Transverse colon (tissue), 4 donors: ENCODE results near the gene RSF1. TPM values are rescaled to one million over a fixed set of nuclear protein-coding genes. Genes with fewer than 3 reads are reported as not detected.
A peak's percentile ranks its signal among the peaks of the same experiment; 100 is the strongest.

Experiments used
- DNase-seq: peaks from one replicate; pipeline ENCODE4 v3.0.0-alpha.2; 2019
- H3K27ac ChIP-seq, 4 donors: fragments of 200-600 bp; sonication (generic); 2 replicates each; pipeline ENCODE4 v1.5.1; 2016 to 2018; ENCODE audit warnings: inconsistent platforms in 4 of 4
- H3K27me3 ChIP-seq: fragments of 200-600 bp; sonication (generic); 2 replicates; pipeline ENCODE4 v1.5.1; 2017; ENCODE audit warnings: inconsistent platforms
- H3K36me3 ChIP-seq, 4 donors: fragments of 200-600 bp; sonication (generic); 2 replicates each; pipeline ENCODE4 v1.5.1; 2017 to 2019; ENCODE audit warnings: inconsistent platforms in 4 of 4
- H3K4me1 ChIP-seq, 4 donors: fragments of 200-600 bp; sonication (generic); 2 replicates each; pipeline ENCODE4 v1.5.1; 2017 to 2020; ENCODE audit warnings: inconsistent platforms in 4 of 4
- H3K4me3 ChIP-seq, 4 donors: fragments of 200-600 bp; sonication (generic); 1 replicate in 1 of 4; 2 replicates in 3 of 4; pipeline versions ENCODE4 v1.5.1 to v1.6.1; 2017 to 2019; ENCODE audit warnings: inconsistent platforms in 4 of 4
- H3K9me3 ChIP-seq, 2 donors: fragments of 200-600 bp; sonication (generic); 2 replicates each; pipeline ENCODE4 v1.5.1; 2017 to 2019; ENCODE audit warnings: inconsistent platforms in 2 of 2
- EP300 ChIP-seq: sonication (generic); formaldehyde crosslinking; IDR thresholded peaks from one replicate; pipeline ENCODE4 v1.6.1; 2017; ENCODE audit warnings: antibody characterized with exemption, low read depth
- POLR2A ChIP-seq: fragments of 450-650 bp; IDR thresholded peaks from one replicate; pipeline ENCODE4 v1.6.1; 2016; ENCODE audit warnings: antibody characterized with exemption, mild to moderate bottlenecking, moderate library complexity
- POLR2AphosphoS5 ChIP-seq, 3 donors: sonication (generic); formaldehyde crosslinking; IDR thresholded peaks; one replicate each; pipeline ENCODE4 v1.6.1; 2016; ENCODE audit warnings: antibody characterized with exemption in 3 of 3
- WGBS, 2 donors: methylation state at CpG; one replicate each; pipeline ENCODE4 v1.1.5; 2018; ENCODE audit warnings: low coverage in 1 of 2; 5-methylcytosine and 5-hydroxymethylcytosine counted together
- in situ Hi-C, 4 donors: fragments of 200-750 bp; cut with MboI; loops; one replicate each; pipeline versions ENCODE4 v1.15.0 to v1.15.1; 2017; ENCODE audit warnings: low sequenced_read_pairs in 3 of 4, low pct_ligation_motif_present in 1 of 4, low pct_unique_long_range_greater_than_20kb in 1 of 4
- intact Hi-C: fragments of 100-400 bp; cut with DNase I; formaldehyde crosslinking; loops from one replicate; pipeline ENCODE4 v1.15.1; 2023; ENCODE audit warnings: low total_unique reads
- total RNA-seq, 4 donors: library from RNA; depleted of rRNA; stranded (reverse); fragments of >200 nt; gene quantifications; one replicate each; pipeline ENCODE4 v1.1.0, GENCODE V29; 2016
- TF ChIP-seq, protein P1 (sequence below), 5 experiments: fragments of 200-600 bp in 3 of 5; fragments of 450-650 bp in 2 of 5; sonication (generic) in 3 of 5; IDR thresholded peaks; 1 replicate in 2 of 5; 2 replicates in 3 of 5; pipeline ENCODE4 v1.5.1; 2016 to 2017; ENCODE audit warnings: antibody characterized with exemption in 5 of 5, inconsistent platforms in 3 of 5, mild to moderate bottlenecking in 2 of 5, moderate library complexity in 1 of 5

The RSF1 gene
- total RNA-seq, 4 donors from 2014 or later, result 45.6 to 72.8 (median 58.1) TPM

GRCh38 chr11:77728203-77728786 lies 92.2 kb downstream of the RSF1 start:
- 70 to 78% methylated on average over 5 of the region's 5 CpGs for WGBS, 2 donors
- no peak for TF ChIP-seq EP300
- no peak for TF ChIP-seq POLR2A
- TF ChIP-seq POLR2AphosphoS5 (IDR thresholded peaks at IDR 0.05), result no peak
- TF ChIP-seq, protein P1, sequence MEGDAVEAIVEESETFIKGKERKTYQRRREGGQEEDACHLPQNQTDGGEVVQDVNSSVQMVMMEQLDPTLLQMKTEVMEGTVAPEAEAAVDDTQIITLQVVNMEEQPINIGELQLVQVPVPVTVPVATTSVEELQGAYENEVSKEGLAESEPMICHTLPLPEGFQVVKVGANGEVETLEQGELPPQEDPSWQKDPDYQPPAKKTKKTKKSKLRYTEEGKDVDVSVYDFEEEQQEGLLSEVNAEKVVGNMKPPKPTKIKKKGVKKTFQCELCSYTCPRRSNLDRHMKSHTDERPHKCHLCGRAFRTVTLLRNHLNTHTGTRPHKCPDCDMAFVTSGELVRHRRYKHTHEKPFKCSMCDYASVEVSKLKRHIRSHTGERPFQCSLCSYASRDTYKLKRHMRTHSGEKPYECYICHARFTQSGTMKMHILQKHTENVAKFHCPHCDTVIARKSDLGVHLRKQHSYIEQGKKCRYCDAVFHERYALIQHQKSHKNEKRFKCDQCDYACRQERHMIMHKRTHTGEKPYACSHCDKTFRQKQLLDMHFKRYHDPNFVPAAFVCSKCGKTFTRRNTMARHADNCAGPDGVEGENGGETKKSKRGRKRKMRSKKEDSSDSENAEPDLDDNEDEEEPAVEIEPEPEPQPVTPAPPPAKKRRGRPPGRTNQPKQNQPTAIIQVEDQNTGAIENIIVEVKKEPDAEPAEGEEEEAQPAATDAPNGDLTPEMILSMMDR (IDR thresholded peaks at IDR 0.05), result no peak
- Histone ChIP-seq H3K27ac (no peak overlapping the region), H3K4me1 (peaks cover 0 to 9% (median 0%) of the 10 kb centered on the region in 4 donors), H3K9me3 (peaks cover 12 to 13% of the 10 kb centered on the region in 2 donors), H3K27me3 (no peaks in the 10 kb centered on the region), H3K4me3 (no peak overlapping the region), H3K36me3 (peaks cover 0 to 27% (median 7%) of the 10 kb centered on the region in 4 donors)
- intact Hi-C loops (no loop called here), in situ Hi-C loops (no loop called here)
- DNase-seq, result peak; percentile 68

DNA sequence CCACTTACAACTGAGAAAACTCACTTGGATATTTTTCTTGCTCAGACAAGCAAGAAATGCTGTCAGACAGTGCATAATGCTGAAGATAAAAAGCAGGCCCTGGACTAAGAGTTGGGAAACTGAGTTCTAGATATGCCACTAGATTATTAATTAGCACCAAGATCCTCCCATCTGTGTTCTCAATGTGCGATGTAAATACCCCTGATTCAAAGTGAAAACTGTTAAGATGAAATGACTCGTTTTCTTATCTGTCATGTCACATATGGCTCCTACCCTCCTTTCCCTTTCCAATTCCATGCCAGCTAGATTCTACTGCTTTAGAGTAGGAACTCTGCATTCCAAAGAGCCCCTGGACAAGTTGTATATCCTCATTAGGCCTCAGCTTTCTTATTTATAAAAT lies 94.0 kb downstream of the RSF1 start:
- Histone ChIP-seq H3K27ac (no peak overlapping the region), H3K4me1 (peaks cover 0 to 9% (median 0%) of the 10 kb centered on the region in 4 donors), H3K36me3 (peaks cover 0 to 17% (median 7%) of the 10 kb centered on the region in 4 donors), H3K4me3 (no peak overlapping the region), H3K9me3 (peaks cover 12% of the 10 kb centered on the region in 2 donors), H3K27me3 (no peaks in the 10 kb centered on the region)
- intact Hi-C loops, result no loop called here
- DNase-seq, result no peak
- 57 to 77% methylated on average over 1 to 2 of the region's 2 CpGs for WGBS, 2 donors
- TF ChIP-seq, protein P1 (IDR thresholded peaks at IDR 0.05), result no peak
- in situ Hi-C loops, result no loop called here

DNA sequence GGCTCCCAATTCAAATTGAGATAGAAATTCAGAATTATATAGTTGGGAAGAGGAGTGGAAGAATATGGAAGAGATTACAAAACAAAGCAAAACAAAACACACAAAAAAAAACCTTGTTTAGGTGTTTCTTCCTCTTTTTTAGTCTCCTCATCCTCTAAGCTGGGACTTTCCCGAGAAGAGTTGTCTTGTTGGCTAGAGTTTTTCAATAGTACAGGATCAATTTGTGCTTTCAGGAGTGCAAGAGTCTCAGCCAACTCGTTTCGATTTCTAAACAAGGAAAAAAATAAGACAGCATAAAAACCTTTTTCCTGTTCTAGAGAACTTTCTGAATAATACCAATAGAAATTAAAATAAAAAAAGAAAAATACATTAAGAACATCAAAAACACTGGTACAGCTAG lies 95.1 kb downstream of the RSF1 start:
- no peak for DNase-seq
- Histone ChIP-seq H3K4me1 (peaks cover 0 to 9% (median 0%) of the 10 kb centered on the region in 4 donors), H3K36me3 (peaks cover 0 to 17% (median 5%) of the 10 kb centered on the region in 4 donors), H3K27me3 (no peaks in the 10 kb centered on the region), H3K27ac (no peak overlapping the region), H3K4me3 (no peak overlapping the region), H3K9me3 (peaks cover under 1 to 1% of the 10 kb centered on the region in 2 donors)
- intact Hi-C loops (no loop called here), in situ Hi-C loops (no loop called here)
- TF ChIP-seq, protein P1 (IDR thresholded peaks at IDR 0.05), result no peak
- TF ChIP-seq EP300 (no peak), POLR2A (no peak), POLR2AphosphoS5 (IDR thresholded peaks at IDR 0.05) (no peak)
- WGBS, 2 donors, result 63 to 72% methylated on average over 3 of the region's 3 CpGs

DNA sequence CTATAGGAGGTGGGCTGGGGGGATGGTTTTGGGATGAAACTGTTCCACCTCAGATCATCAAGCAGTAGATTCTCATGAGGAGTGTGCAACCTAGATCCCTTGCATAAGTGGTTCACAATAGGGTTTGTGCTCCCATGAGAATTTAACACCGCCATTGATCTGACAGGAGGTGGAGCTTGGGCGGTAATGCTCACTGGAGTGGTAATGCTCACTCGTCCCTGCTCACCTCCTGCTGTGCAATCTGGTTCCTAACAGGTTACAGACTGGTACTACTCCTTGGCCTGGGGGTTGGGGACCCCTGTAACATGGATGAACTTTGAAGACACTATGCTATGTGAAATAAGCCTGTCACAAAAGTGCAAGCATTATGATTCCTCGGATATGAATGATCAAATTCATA lies 95.9 kb downstream of the RSF1 start:
- H3K4me3 ChIP-seq, result no peak overlapping the region
- peaks cover 0 to 9% (median 0%) of the 10 kb centered on the region in 4 donors for H3K4me1 ChIP-seq
- H3K9me3 ChIP-seq, result no peaks in the 10 kb centered on the region
- H3K27ac ChIP-seq, result no peak overlapping the region
- H3K27me3 ChIP-seq, result no peaks in the 10 kb centered on the region
- DNase-seq, result no peak
- H3K36me3 ChIP-seq, result peaks cover 0 to 17% (median 5%) of the 10 kb centered on the region in 4 donors
- in situ Hi-C loops, result no loop called here
- TF ChIP-seq POLR2A (no peak), EP300 (no peak), POLR2AphosphoS5 (IDR thresholded peaks at IDR 0.05) (no peak)
- TF ChIP-seq, protein P1 (IDR thresholded peaks at IDR 0.05), result no peak
- intact Hi-C loops, result no loop called here
- WGBS, 2 donors, result 83 to 84% methylated on average over 1 to 4 of the region's 4 CpGs
